Gastroesophageal sphincter (tissue), 3 donors: Measurements from ENCODE around the gene TBC1D1.

Source experiments
- POLR2AphosphoS5 ChIP-seq: sonication (generic); formaldehyde crosslinking; IDR thresholded peaks from one replicate; pipeline ENCODE4 v1.6.1; 2017; ENCODE audit warnings: antibody characterized with exemption
- TF ChIP-seq, protein P1 (sequence below), 4 experiments: fragments of 200-600 bp in 2 of 4; fragments of 450-650 bp in 2 of 4; sonication (generic) in 1 of 4; IDR thresholded peaks; one replicate each; pipeline ENCODE4 v1.5.1; 2017 to 2019; ENCODE audit warnings: antibody characterized with exemption in 4 of 4, mild to moderate bottlenecking in 2 of 4, moderate library complexity in 2 of 4

DNA sequence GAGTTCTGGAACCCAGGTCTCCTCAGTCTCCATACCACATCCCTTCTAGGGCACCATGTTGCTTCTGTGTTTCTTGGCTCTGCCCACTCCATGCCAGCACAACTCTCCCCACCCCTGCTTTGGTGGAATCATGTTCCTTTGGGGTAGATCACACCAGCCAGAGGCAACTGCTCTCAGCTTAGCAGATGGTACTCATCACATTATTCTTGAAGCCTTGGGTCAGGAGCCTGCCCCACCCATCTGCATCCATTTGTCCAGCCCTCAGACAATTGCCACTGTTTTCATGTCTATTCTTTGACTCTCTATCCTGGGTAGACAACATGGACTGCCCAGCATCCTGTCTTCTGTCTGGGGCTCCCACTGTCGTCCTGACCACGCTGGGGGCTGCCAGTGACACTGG is 216.9 kb downstream of the TBC1D1 start:
- TF ChIP-seq POLR2AphosphoS5: no peak
- TF ChIP-seq, protein P1, sequence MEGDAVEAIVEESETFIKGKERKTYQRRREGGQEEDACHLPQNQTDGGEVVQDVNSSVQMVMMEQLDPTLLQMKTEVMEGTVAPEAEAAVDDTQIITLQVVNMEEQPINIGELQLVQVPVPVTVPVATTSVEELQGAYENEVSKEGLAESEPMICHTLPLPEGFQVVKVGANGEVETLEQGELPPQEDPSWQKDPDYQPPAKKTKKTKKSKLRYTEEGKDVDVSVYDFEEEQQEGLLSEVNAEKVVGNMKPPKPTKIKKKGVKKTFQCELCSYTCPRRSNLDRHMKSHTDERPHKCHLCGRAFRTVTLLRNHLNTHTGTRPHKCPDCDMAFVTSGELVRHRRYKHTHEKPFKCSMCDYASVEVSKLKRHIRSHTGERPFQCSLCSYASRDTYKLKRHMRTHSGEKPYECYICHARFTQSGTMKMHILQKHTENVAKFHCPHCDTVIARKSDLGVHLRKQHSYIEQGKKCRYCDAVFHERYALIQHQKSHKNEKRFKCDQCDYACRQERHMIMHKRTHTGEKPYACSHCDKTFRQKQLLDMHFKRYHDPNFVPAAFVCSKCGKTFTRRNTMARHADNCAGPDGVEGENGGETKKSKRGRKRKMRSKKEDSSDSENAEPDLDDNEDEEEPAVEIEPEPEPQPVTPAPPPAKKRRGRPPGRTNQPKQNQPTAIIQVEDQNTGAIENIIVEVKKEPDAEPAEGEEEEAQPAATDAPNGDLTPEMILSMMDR (IDR thresholded peaks at IDR 0.05): no peak
